ENCODE measurements around the gene SH3RF1.
"Not testable (repeated sequence)": the region's sequence is repeated elsewhere in the genome, so short reads cannot be mapped to it uniquely, and the experiment has no call there.

SH3RF1 gene

DNA sequence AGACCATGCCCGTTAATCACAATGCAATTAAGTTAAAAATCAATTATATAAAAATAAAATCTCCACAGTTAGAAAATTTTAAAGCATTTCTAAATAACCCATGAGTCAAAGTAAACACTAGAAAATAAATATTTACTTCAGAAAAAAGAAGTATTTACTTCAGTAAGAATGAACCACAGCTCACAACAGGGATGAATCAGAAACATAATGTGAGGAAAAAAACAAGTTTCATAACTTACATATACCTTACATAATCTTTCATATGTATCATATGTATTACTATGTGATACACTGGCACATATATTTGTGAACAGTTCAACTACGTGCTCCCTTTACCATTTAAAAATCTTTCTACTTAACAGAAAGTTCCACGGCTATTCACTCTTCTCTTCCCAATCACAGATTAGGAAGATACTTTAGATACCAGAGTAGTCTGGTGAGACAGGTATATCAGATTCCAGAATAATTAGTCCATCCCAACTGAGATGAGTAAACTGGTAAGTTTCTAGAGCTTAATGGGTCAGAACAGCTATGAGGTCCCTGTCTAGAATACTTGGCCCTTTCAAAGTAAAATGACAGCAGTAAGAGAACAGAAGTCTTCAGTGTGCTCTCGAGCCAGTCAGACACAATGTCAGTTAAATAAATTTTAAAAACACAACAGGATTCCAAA, 70.3 kb downstream of the SH3RF1 start:
- DNase-seq (ENCODE audit: low read depth in 3 of 3) = no peak

DNA sequence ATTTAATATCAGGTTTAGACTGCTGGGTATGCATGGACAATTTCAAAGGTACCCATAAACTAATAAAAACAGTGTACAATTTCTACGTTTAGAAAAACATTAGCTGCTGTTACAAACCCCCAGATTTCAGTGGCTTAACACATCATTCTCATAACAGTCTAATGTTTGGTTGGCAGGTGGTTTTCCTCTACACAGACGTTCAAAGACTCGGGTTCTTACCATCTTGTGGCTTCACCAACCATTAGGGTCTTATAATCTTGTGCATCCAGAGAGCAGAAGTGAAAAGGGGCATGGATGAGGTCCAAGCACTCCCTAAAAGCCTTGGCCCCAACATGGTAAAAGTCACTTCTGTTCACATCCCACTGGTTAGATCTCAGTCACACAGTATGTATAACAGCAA, 71.6 kb downstream of the SH3RF1 start:
- no peak for DNase-seq (ENCODE audit: low read depth in 3 of 3)

DNA sequence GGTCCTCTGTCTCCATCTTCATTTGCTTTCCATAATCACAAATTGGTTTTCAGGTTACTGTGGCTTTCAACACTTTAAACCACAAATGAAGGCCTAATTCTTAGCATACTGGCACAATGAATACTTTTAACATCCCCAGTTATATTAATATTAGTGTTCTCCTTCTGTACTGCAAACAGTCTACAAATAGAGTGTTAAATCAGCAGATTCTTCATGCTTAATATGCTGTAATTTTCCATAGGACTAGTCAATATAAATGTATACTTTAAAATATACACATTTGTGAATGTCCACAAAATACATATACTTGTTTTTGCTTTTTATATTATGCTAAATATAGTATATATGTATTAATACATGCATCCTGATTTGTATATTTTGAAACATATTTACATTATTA, 72.6 kb downstream of the SH3RF1 start:
- DNase-seq (ENCODE audit: low read depth in 3 of 3) = no peak

DNA sequence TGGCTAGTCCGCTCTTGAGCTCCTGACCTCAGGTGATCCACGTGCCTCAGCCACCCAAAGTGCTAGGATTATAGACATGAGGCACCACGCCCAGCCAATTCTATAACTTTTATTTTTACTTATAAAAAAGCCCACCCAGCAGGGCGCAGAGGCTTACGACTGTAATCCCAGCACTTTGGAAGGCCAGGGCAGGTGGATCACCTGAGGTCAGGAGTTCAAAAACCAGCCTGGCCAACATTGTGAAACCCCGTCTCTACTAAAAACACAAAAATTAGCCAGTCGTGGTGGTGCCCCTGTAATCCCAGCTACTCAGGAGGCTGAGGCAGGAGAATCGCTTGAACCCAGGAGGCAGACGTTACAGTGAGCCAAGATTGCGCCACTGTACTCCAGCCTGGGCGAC, 73.5 kb downstream of the SH3RF1 start:
- DNase-seq (ENCODE audit: low read depth in 3 of 3) = not testable (repeated sequence)

DNA sequence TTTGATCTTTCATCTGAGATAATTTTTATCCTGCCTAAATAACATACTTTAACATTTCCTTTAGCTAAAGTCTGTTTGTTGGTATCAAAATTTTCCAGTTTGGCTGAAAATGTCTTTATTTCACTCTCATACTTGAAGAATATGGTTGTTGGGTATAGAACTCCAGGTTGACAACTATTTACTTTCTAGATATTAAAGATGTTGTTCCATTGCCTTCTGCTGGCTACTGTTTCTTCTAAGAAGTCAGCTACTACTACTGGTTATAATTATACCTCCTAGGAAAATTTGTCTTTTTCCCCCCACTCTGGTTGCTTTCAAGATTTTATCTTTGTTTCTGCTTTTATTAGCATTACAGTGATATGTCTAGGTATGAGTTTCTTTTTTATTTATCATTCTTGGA, 75.7 kb downstream of the SH3RF1 start:
- DNase-seq (ENCODE audit: low read depth in 3 of 3) = no peak

DNA sequence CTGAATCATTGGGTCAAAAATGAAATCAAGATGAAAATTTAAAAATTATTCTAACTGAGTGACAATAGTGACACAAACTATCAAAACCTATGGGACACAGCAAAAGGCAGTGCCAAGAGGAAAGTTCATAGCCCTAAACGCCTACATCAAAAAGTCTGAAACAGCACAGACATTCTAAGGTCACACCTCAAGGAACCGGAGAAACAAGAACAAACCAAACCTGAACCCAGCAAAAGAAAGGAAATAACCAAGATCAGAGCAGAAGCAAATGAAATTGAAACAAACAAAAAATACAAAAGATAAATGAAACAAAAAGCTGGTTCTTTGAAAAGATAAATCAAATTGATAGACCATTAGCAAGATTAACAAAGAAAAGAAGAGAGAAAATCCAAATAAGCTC, 80.8 kb downstream of the SH3RF1 start:
- not testable (repeated sequence) for DNase-seq (ENCODE audit: low read depth in 3 of 3)

DNA sequence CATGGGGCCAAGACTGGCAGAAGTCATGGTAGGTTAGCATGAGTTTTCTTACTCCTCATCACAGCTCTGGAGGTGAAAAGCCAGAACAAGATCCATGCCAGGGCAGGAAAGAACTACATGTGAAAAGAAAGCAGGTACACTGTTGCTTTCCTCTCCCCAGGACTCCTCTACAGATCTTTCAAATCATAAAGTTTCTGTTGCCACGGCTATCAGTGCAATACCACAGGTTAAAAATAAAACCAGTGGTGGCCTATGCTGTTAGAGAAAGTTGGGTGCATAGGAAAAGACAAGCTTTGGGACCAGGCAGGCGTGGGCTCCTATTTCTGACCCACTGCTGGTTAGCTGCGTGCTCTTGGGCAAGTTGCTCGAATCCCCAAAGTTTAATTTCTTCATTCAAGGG, 81.4 kb downstream of the SH3RF1 start:
- no peak for DNase-seq (ENCODE audit: low read depth in 3 of 3)

DNA sequence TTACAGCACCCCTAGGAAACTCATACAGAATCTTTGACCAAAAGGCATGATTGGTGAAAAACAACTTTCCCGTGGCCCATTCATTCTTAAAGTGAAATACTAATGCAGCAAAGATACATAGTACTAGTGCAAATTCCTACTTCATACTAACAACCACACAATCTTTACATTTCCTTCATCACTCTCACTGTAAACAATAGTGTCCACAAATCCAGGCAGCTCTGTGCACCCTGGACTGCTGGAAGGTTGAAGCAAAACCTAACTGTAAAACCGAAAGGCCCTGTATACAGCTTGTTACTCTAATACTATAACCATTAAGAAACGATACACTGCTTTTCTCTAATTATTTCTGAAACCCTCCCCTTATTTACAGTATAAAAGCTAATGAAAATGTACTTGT, 82.6 kb downstream of the SH3RF1 start:
- DNase-seq (ENCODE audit: low read depth in 3 of 3) = no peak

DNA sequence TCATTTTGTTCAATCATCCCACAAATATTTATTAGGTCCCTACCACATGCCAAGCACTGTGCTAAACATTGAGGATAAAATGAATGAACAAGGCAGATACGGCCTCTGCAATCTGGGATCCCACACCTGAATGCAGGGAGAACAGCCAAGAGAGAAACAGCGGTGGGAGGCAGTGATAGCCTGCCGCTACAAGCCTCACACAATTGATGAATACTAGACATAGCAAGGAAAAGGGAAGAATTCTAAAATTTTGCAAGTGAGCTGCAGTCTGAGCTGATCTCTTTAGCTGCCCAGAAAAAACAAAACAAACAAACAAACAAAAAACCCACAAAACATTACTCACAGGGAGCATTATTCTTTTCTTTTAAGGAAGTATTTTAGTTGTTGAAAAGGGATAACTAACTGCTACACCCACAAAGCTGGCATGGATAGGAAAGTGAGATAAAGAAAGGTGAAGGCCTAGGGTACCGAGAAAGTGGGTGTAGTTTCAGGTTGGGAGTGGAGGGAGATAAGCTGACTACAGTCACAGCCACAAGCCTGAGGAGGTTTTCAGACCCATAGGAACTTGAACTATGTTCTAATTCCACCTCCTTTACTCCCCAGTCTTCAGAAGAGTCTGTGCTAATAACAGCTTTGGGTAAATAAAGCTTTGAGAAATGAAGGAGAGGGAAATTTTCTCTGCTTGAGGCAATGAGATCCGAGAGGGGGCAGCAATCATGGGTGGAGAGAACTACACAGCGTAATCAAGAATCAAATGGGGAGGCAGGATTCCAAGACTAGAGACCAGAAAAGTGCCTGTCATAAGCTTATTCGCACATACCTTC, 85.4 kb downstream of the SH3RF1 start:
- no peak for DNase-seq (ENCODE audit: low read depth in 3 of 3)

DNA sequence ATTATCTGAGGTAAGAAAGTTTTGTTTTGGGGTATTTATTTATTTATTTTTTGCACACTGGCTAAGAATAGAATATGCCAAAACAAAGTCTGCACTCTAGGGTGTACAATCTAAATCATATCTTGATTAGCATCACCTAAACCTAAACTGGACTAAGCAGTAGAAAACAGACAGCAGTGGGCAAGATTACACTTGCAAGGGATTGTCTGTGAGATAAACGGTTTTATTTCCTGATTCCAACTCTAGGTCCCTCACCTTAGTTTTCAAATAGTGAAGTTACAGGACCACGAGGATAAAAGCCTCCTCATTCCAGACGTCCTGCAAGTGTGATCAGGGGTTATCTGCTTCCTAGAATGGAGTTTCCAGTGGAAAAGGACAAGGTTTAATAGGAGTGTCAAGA, 86.1 kb downstream of the SH3RF1 start:
- no peak for DNase-seq (ENCODE audit: low read depth in 3 of 3)

DNA sequence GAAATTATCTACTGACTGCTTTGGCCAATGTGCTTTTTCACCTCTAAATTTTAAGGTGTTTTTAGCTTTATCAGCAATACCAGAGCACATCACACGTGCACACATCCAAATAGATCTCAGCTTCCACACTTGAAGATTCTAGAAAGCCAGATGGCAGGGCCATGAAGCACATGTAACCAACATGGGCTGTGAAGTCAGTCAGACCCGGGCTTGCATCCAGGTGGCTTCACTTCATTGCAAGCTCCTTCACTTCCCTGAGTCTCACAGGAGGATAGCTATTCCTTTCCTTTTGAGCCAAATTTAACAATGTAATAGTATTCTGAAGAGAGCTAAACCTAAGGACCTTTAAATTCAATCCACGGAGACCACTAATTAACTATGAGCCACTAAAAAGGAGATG, 86.5 kb downstream of the SH3RF1 start:
- no peak for DNase-seq (ENCODE audit: low read depth in 3 of 3)

DNA sequence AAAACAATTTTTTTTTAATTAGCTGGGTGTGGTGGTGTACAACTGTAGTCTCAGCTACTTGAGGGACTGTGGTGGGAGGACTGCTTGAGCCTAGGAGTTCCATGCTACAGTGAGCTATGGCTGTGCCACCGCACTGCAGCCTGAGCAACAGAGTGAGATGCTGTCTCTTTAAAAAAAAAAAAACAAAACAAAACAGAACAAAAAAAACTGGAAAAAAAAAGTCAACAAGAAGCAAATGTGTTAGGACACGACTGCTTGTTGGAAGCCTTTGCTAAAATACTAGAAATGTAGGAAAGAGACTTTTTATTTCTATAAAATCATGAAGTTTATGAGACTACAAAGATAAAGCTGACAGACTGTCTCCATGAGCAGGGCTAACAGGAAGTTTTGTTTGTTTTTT, 87.2 kb downstream of the SH3RF1 start:
- no peak for DNase-seq (ENCODE audit: low read depth in 3 of 3)

DNA sequence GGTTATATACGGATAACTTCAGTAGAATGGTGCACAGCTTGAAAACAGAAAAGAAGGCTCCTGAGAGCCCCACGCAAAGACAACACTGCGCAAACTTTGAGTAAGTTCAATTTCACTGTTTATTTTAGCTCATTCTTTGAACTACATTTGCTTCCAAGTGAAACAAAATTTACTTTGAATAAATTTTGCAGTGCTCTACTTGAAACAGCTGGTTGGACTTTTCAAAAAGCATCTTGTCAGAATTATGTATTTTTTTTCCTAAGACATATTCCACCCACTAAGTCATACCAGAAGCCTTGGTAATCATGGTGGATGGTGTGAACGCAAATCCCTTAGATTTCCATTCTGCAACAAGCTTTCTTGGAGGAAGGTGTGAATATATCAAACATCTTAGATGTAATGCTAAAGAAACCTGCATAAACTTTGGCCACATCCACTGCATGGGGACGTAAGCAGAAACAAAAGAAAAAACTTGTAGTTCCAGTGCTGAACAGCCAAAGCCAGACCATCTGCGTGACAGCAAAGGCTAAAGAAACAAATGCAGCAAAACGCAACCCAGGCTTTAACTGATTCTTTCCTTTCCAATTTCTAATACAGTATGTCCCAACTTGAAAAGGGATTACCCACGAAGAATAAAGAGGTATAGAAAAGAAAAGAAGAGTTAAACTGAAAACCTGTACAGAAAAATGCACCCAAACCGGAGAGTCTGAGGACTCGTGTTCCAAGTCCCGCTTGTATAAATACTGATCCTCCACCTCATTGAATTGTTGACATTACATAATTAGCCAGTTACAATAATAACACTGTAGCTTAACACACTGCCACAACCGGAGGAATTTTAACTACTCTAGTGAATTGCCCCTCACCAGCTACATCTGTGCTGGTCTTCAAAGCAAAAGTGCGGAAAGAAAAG, 90.9 kb downstream of the SH3RF1 start:
- no peak for DNase-seq (ENCODE audit: low read depth in 3 of 3)

DNA sequence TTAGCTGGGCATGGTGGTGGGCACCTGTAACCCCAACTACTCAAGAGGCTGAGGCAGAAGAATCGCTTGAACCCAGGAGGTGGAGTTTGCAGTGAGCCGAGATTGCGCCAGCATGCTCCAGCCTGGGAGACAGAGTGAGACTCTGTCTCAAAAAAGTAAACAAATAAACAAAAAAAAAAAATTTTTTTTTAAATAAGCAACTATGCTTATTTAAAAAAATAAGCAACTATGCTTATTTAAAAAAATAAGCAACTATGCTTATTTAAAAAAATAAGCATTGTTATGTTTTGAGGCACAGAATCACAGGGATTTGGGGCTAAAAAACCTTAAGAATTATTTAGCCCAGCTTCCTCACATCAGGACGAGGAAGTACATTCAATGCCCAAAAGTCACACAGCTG, 92.7 kb downstream of the SH3RF1 start:
- not testable (repeated sequence) for DNase-seq (ENCODE audit: low read depth in 3 of 3)

DNA sequence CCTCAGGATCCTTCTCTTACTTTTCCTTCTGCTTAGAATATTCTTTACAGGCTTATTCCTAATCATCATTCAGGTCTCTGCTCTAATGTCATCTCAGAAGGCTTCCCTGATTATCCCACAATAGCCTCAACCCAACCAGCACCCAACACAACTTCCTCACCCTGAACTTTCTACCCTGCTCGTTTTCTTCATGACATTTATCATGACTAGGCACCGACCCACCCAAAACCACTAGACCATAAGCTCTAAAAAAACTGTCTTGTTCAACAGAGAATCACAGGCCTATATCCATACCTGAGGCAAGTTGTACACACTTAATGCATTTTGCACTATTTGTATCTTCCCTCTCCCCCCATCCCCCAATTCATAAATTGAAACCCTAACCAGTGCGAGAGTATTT, 95.3 kb downstream of the SH3RF1 start:
- DNase-seq (ENCODE audit: low read depth in 3 of 3) = no peak

DNA sequence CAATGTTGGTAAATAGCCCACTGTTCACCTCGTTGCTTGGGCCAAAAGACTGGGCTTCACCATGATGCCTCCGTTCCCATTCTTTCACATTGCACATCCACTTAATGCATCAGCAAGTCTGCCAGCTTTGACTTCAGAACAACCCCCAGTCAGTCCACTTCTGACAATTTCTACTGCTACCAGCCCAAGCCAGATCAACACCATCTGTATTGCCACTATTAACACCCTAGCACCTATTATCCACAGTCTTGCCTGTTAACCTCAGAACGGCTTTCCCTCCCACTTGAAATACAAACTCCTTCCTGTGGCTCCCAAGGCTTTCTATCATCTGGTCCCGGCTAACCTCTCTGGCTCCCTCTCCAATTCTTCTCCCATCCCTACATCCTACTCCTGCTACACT, 95.7 kb downstream of the SH3RF1 start:
- DNase-seq (ENCODE audit: low read depth in 3 of 3) = no peak

DNA sequence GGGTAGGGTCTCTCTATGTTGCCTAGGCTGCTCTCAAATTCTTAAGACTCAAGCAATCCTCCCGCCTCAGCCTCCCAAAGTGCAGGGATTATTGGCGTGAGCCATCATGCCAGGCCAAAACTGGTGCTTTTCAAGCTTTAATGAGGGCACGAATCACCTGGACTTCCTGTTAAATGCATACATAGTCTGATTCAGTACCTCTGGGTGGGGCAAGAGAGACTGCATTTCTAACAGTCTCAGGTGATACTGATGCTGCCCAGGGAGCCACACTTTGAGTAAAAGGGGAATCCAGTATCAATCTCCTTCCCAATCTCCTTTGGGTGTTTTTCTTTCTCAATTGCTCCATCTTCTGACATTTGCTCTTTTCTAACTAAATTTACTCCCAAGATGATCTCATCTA, 96.5 kb downstream of the SH3RF1 start:
- DNase-seq (ENCODE audit: low read depth in 3 of 3) = no peak

DNA sequence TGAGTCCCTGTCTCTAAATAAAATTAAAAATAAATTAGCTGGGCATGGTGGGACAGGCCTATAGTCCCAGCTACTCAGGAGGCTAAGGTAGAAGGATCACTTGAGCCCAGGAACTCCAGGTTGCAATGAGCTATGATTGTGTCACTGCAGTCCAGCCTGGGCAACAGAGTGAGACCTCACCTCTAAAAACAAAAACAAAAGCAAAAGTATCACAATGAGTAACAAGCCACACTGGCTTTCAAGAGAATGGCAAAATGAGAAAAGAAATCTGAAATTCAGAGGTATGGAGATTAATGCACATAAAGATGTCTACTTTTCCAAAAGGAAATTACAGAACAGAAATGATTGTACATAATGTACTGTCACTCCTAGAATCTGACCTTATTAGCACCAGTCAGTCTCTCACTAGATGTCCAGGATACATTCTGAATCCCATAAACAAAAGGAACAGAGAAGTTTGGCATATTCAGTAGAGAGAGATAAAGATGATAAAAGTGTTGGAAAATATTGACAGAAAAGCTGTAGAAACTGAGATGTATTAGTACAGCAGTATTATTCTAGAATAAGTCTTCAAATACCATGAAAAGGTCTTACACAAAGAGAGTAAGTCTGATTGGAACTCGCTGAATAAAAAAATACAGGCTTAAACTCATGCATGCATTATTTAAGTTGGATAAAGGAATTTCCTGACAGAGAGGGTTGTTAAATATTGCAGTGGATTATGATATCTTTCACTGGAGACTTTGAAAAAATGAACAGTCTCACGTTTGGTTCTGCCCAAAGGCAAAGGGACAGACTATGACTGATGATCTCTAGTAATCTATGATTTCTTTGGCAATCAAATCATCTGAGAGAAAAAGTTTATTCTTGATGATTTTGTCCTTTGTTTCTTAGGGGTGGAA, 102.5 kb downstream of the SH3RF1 start:
- no peak for DNase-seq (ENCODE audit: low read depth in 3 of 3)

DNA sequence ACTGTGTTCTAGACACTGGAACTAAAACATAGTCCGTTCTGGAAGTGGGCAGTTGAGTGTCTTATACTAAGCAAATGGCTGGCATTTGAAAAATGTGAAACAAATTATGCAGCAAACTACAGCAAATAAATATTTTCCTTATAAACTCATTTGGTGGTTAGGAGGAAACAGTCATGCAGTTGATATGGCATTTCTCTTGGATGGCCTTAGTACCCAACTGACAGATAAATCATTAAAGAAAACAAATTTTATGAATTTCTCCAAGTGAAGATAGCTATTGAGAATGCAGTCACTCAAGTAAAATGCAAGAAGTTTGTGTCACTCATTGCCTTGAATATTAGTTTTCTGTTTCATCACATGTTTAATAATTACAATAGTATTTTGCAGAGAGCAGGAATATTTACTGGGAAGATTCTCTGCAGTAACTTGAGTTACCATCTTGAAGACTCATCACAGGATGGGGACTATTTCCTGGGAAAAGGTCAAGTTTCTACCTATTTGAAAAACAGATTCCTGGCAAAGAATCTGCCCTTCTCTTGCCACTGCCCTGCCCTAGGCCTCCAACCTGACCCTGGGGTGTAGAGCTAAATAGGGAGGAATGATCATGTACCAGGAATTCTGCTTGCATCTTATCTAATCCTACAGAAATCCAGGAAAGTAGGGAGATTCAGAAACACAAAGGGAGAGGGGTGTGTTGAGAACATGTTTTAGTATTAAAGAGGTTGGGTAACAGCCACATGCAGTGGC, 105.9 kb downstream of the SH3RF1 start:
- no peak for DNase-seq (ENCODE audit: low read depth in 3 of 3)

DNA sequence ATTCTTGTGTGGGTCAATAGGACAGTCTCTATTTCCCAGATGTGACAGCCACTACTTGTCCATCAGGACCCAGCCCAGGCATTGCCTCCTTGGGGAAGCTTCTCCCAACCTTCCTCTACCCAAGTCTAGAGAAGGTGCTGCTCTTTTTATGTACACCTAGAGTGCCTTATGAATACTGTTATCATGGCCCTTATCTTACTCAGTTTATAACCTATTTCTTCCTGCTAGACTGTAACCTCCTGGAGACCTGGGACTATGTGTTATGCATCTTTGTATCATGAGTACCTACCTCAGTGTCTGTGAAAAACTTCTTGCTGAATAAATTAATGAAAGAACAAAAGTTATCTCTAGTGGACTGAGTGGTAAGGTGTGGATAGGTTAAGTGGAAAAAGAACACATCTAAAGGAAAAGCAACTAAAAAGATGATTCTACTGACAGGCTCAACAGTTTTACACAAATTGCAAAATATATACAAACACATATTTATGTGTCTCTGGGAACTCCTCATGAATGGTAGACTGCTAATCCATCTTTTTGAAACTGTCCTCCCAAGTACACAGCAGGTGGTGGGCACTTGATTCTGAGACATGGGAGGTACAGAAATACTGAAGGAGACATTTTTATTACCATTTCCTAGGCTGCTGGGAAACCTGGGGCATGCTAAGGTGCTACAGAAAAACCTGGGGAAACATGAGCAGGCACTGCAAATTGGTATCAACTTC, 106.6 kb downstream of the SH3RF1 start:
- DNase-seq (ENCODE audit: low read depth in 3 of 3) = no peak

Data from stimulated activated CD4-positive, alpha-beta T cell treated with anti-CD3 and anti-CD28 coated beads, TNF-alpha, amount 100 ng/mL, for 48 hours (primary cell).